Subcutaneous adipose tissue (tissue), 4 donors: ENCODE measurements around the gene DOK1. TPM values are rescaled to one million over a fixed set of nuclear protein-coding genes. Genes with fewer than 3 reads are reported as not detected.

ENCODE experiments used
- CTCF ChIP-seq: fragments of 450-650 bp; IDR thresholded peaks from one replicate; pipeline ENCODE4 v1.5.1; 2016; ENCODE audit warnings: low read depth, mild to moderate bottlenecking, control low read depth, antibody characterized with exemption, moderate library complexity
- total RNA-seq, 4 donors: library from RNA; depleted of rRNA; stranded (reverse); fragments of >200 nt; gene quantifications; one replicate each; pipeline ENCODE4 v1.1.0, GENCODE V29; 2016

DOK1 gene
- total RNA-seq, 4 donors from 2014 or later: 11.1 to 50.2 (median 42.7) TPM

- no peak for TF ChIP-seq CTCF
Measured at GRCh38 chr2:74551942-74552913, 2.3 kb upstream of the DOK1 start.

GRCh38 chr2:74552914-74553811, 1.4 kb upstream of the DOK1 start:
- TF ChIP-seq CTCF: no peak

- TF ChIP-seq CTCF: no peak
Measured at GRCh38 chr2:74554820-74555531, 456 bp downstream of the DOK1 start.

GRCh38 chr2:74555610-74556103, 1.1 kb downstream of the DOK1 start:
- no peak for TF ChIP-seq CTCF

GRCh38 chr2:74556159-74556558, 1.6 kb downstream of the DOK1 start:
- TF ChIP-seq CTCF: no peak

- no peak for TF ChIP-seq CTCF
Measured at GRCh38 chr2:74556831-74557370, 2.4 kb downstream of the DOK1 start.
